T-helper 2 cell (primary cell): ENCODE measurements around the gene ACACA.

Source experiments
- DNase-seq, 5 experiments: peaks; one replicate each; pipeline versions ENCODE4 v3.0.0 to v3.0.0-alpha.2; 2012 to 2022

The ACACA gene

DNA sequence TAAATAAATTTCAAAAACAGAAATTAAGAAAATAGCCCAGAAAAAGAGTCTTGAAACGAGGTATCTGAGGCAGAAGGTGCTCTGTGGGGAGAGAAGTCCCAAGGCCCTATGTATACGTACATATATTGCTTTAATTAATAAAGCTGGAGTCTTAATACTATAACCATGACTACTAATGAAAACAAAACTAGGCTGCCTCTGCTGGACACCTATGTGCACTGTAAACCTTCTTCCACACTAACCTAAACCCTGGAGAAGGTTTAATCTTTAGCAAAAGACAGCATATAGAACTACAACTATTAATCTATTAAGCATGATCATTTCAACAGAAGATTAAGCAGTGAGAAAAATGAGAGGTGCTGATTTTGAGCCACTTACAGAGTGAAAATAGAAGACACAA lies 184.8 kb downstream of the ACACA start:
- DNase-seq = no peak

DNA sequence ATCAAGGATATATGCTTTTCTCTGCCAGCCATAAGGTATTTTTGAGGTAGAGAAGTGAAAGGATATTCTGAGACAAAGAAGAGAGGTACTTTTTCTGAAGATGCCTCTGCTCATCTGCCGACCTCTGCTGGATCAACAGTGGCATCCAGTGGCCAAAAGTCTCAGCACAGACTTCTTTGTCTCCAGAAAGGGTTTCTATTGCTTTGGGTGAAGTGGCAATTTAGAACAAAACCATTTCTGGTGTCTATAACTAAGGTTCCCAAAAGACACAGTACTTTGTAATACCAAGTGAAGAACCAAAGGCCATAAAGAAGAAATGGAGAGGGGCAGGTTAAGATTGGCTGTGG lies 186.1 kb downstream of the ACACA start:
- peak in 1 of 5 experiments; percentile 53 for DNase-seq

DNA sequence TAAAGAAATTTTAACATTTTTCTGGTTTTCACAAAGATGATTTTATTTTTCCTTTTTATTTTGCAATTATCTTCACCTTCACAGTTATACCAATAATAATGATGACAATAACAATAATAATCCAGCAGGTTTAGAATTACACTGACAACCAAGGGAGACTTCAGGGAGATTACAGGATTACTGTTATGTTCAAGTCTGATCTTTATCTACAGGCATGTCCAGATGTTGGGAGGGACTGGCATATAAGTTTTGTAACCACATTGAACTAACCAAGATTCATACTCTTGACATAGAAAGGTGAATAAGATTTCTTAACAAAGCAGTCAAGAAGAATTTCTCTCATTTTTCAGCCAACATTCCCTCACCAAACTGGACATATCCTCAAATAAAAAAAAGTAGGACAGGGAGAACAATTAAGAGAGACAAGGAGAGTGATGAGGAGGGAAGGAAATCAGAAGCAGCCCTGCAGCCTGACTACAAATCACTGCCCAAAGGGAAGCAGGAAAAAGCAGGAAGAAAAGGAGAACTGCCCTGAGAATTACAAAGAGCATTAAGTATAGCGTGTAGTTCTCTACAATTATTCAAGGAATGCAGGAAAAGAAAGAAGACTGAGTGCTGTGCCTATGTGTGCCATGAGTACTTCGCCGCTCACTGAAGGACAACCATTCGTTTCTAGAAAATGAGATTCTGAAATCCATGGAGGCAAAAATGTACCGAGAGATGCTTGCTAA lies 186.6 kb downstream of the ACACA start:
- DNase-seq = no peak

DNA sequence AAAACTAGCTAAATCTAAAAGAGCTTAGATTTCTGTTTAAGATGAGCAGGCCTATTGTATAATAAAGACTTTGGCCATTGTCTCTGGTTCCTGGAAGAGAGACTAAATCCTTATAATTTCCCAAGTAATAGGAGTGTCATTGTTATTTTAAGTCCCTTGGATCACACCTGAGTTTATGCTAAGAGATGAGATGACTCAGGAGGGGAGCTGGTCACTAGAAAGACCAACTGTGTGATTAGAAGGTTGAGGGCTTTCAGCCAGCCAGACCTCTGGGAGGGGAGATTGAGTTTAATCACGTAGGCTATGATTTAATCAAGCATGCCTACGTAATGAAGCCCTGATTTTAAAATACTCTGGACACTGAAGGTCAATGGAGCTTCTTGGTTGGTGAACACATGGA lies 187.8 kb downstream of the ACACA start:
- no peak for DNase-seq

DNA sequence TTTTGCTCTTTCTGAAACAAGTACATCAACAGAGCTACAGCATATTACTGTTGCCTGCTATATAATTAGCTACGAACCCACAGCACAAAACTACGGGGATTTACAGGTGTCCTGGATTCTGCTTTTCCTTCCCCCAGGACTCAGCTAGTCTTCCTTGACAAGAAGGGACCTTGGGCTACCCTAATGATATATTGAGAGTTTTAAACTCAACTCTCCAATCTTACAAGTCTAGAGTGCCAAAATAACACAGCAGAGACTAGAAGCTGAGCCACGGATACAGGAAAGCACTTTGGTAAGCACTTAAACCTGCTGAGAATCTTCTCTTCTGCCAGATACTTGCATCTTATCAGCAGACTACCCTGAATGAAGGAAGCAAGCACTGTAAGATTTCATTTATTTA lies 192.2 kb downstream of the ACACA start:
- DNase-seq = no peak

DNA sequence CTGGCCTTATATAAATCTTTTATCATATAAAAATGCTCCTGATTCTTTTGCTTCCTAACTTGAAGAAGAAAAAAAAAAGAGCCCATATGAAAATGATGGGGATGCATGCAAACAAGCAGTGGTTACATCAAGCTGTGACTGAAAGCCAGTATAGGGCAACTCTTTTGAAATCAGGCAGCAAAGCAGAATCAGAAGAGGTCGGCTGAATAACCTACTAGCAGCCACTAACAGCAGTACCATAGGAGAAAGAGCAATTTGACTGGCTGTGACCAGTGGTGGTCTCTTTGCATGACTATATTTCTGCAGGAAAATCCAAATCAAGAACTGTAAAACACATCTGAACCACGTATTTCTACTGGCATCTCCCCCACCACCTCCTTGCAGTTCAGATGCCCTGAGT lies 192.7 kb downstream of the ACACA start:
- DNase-seq = no peak

DNA sequence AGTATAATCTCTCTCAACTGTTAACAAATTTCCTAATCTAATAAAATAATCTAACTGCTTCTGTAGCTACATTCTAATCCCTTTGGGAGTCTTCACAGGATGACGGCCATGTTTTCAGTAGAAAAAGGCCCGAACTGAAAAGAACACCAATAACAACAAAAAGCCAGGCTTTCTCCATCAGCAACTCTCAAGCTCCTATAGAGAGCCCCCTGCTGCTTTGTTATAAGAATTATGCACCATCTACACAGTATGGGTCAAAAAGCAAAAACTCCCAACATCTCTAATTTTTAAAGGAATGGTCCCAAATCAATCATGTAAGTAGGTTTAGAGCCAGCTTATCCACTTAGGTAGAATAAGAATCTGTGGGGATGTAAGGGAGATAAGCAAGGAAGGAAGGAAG lies 194.5 kb downstream of the ACACA start:
- no peak for DNase-seq

DNA sequence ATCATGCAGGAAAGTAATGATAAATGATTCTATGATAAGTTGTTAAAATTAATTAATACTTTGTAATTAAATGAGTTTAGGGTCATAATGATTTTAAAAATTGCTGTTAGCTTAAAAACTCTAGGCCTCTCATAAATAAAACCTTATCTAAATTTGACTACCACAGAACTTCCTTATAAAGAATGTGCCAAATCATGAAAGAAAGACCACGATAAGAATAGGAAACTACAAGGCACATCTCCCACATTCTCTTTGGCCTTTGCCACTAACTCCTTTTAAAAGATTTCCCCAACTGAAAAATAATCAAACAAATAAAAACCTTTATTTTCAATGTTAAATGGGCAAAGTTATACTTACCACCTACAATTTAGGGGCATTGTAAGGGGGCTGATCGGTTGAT lies 195.5 kb downstream of the ACACA start:
- DNase-seq = no peak

DNA sequence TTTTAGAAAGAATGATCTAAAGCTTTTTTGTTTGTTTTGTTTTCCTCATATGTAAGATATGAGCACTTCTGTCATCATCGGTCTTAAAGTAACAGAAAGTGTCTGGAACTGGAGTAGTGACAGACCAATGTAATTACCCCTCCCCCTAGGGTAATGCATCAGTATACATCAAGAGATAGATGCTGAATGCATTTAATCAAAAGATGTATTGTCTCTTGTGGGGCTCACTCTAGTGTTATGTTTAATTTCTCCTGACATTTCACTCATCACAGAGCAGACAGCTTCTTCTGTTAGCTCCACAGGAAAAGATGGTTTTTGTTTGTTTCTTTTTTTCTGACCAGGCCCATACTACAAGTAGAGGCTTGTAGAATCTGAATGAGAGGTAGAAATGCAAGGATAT lies 199.5 kb downstream of the ACACA start:
- no peak for DNase-seq

DNA sequence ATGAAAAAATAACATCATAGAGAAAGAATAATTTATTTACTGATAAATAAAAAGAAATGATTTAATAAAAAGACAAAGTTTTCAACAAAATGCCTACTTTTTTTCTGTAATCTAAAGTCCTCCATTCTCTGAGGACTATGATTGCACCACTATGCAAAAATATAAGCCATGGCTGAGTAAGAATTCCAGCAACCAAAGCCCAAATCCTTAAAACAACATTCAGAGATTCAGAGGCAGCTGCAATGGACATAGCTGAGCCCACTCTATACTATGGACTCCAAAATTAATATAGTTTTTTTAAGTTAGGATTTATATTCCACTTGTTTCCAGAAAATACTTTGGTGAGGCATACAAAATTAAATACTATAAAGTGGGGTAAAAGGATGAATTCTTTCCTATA lies 200.3 kb downstream of the ACACA start:
- no peak for DNase-seq

DNA sequence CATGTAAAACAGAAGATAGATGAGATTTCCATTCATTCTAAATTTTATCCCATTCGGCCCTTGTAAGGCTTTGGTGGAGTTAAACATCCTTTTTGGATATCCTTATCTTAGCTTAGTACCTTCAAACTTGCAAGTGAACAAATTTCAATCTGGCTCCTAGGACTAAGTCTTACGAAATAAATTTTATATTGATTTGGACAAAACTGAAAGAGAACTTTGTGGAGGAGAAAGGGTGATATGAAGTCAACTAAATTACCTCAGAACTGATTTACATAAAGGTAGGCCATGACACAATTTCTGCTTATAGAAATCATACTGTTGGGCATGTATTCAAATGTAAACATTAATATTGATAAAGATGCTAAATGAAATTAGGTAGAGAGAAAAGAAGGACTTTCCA lies 206.1 kb downstream of the ACACA start:
- no peak for DNase-seq

DNA sequence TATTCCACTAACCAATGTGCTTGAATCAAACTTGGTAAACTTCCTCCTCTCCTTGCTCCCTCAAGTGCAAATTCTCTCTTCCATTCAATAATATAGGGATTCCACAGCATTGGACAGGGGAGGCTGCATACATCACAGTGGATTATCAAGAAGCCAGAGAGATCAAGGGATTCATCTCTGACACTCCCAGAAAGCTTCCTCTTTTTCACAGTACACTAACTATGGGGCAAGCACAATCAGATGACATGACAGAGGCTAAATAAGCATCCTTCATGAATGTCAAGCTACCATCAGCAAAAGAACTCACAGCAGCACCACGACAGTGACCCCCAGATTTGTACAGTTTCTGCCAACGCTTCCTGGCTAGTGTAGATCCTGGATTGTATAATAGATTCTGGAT lies 209.3 kb downstream of the ACACA start:
- DNase-seq = no peak

DNA sequence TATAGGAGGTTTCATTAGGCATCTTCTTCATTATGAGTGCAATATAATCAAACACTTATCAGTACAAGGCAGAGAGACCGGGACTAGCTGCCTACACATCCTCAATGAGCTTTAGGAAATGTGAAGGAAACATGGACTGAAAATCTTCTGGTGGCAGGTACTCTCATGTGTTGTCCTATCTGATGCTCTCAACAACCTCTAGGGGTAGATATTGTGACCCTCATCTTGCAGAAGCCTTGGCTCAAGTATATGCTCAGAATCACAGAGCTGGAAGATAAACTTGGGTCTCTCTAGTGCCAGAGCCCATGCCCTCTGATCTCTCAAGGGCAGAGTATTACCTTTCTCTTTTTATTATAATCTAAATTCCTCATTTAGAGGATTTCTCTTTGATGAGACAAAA lies 212.4 kb downstream of the ACACA start:
- no peak for DNase-seq

DNA sequence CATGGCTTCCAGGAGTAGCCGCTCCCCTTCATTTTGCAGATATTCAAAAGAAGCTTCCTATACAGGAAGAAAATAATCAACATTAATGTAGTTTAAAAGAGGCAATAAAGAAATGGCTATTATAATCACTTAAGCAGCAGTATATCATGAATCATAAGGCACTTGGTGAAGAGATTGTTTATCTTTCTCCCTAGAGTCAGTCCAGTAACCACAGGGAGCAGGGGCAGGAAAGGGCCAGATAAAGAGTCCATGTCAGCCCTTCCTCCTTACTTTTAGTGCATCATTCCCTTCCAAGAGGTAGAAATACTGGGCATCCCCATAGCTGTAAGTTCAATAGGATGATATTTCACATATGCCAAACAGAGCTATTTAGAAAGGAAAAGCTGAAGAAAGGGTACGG lies 215.4 kb downstream of the ACACA start:
- no peak for DNase-seq

DNA sequence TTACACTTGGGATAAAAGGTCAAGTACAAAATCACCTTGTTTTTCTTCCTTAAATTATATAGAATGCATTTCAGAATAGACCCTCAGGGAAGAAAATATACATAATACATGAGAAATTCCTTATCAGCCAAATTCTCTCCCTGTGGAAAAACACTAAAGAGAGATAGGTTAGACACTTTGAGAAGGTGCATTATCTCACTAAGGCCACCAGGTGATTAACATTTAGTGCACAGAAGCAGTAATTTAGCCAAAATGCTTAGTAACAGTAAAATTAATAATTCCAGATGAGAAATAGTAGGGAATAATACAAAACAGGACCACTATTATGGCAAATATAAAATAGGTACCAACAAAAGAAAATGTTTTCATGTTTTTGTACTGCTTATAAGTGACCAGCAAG lies 216.1 kb downstream of the ACACA start:
- DNase-seq = no peak

DNA sequence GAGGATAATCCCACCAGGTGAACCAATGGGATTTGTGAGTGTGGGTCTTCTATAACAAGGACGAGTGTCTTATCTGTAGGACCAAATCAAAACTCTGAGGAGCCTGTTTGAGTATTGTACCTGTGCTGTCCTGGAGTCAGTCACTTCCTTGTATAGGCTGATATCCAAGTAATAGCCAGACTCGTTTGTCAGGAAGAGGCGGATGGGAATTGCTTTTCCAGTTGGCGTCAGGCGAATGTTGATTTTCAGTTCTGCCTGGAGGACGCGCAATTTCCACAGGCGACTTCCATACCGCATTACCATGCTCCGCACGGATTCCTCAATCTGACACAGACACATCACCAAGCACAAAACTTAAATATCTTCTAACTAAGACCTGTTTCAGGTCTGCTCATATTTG lies 218.5 kb downstream of the ACACA start:
- no peak for DNase-seq

DNA sequence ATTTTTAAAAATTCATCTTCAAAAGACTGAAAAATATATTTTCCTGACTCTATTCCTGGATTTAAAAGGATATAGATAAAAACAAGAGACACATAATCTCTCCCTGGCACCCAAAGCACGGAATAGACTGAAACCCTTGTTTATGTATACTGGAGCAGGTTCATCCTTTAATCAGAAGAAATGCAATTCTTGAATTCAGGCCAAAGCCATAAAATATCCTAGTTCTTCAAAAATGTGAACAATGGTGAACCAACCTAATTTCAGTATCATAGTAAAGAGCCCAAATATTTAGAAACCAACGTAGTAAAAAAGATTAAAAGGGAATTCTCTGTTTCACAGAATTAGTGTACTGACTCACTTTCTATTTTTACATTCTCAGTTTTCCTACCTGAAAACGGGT lies 219.4 kb downstream of the ACACA start:
- no peak for DNase-seq

DNA sequence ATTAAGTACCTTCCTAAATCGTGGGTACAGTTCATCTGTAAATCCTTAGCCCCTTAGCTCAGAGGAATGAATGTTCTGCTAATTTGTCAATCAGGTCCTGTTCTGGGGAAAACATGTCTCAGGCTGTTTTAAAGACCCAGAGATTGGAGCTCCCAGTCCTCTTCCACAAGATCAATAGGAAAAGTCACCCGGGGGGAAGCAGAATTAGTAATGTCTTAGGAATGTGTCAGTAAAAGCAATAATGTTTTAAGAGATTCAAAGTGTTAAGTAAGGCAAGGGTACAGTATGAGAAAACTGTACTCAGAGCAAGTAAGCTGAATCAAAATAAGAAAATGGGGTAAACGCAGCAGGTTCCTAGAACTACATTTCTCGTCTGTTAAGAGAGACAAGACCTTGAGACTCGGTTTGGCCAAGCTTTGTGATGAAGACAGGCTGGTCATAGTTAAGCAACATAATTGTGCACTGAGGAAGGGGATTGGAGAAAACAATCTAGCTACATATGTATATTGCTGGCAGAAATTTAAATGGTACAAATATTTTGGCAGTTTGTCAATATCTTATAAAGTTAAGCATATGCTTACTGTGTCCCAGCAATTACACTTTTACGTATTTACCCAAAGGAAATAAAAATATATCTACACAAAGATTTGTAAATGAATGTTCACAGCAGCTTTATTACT lies 223.7 kb downstream of the ACACA start:
- no peak for DNase-seq

DNA sequence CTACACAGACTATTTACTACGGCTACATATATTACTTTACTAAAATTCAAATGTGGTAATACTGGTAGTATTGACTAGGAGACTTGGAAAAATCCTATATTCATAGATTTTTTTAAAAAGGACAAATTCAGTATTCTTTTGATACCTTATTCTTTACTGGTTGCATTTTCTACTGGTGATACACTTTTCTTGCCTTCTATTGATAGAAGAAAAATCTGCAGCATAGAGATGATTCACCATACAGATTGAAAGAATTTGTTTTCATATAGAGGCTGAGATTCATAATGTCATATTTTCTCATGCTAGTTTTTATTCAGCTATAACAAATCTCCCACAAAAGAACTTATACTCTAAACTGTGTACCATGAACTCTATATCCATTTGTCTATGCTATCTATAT lies 226.3 kb downstream of the ACACA start:
- DNase-seq = no peak

DNA sequence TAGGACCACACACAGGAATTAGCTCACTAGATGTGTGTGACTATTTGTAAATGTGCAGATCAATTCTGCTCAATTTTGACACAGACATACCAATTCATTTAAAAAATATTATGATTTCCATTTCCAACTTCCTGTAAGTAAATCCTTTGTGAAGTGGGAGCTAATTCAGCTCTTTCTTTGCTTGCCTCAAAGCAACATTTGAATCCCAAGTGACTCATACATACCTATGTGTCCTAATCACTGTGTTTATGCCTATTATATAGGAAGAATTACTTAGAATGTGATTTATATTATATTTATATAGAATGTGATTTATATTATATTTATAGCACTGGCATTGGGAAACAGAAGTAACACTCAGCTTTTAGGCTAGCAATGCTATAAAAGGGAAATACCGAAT lies 226.7 kb downstream of the ACACA start:
- DNase-seq = no peak

DNA sequence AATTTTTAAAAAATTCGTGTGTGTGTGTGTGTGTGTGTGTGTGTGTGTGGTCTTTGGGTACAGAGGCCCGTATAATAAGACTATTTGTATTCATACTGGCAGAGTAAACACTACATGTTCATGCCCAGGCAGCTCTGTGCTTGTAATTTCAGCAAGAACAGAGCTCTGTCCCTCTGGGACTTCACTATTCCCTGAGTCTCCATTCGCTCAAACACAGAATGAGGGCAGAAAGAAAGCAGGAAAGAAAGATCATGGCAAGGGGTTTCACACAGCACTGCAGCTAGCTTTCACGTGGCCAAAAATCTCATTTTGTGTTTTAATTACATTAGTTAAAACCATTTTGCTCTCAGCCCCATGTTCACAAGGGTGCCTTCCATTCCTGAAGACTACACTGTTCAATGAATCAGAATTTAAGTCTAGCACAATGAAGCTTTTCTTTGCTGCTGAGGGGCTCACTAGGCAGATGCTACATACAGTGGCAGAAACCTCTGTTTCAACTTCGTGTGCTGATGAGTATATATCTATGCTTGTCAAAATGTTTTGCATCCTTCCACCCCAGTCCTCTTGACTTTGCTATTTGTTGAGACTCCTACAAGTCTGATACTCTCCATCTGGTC lies 229.3 kb downstream of the ACACA start:
- DNase-seq = no peak

DNA sequence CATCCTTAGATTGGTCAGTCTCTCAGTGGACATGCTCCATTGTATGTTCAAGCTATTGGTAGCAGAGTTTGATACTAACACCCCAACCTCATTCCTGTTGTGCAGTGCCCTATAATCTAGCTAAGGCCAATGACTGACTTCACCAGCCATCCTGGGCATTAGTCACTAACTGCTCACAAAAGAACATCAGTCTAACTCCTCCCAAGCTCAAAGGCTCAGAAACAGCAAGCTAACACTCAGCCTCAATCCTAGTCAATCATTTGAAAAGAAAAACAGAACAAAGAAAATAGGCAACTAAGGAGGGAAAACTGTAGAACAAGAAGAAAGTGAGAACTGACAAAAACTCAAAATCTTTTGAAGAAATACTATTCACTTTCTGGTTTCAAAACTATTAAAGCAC lies 229.9 kb downstream of the ACACA start:
- DNase-seq = no peak

DNA sequence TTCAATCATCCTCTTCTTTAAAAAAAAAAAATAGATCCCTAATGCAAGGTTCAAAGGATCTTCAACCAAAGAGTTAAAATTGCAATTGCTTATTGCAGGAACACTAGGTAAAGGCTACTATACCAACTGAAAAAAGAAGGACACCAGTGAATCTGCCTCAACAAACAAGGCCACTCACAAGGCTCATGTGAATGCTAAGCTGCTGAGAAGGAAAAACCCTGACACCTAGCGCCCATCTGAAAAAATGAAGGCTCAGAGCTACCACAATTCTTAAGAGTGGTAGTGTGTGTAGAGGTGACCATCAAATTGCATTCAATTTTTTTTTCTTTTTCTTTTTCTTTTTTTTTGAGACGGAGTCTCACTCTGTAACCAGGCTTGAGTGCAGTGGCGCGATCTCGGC lies 232.4 kb downstream of the ACACA start:
- no peak for DNase-seq

DNA sequence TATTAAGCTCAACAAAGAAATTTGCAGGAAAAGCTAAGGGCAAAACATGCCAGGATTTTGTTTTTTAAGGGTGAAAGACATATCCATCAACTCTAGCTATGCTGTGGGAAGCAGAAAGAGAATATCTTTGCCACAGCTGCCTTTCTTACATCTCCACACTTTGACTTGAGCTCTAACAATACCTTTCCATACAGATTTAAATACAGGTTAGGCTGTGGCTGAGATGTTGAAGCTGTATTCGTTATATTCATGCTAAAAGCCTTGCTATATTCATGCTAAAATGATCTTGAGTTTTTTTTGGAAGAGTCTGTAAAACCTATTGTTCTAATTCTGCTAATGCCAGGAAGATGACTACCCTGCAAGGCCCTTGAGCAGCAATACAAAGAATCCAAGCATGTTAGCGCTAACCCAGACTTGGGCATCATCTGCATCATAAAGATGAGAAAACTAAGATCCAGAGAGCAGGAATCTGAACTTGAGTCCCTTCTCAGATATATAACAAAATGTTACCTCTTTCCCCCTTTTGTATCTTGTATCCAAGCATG lies 235.7 kb downstream of the ACACA start:
- DNase-seq = no peak
